Astrocyte (in vitro differentiated cells and primary cell): ENCODE data around the gene SNIP1. TPM values are rescaled to one million over a fixed set of nuclear protein-coding genes. Genes with fewer than 3 reads are reported as not detected.
"Not testable (repeated sequence)": the region's sequence is repeated elsewhere in the genome, so short reads cannot be mapped to it uniquely, and the experiment has no call there.

Source experiments
- DNase-seq: peaks from one replicate; pipeline ENCODE4 v3.0.0-alpha.2; 2010; ENCODE audit warnings: low read depth
- FAIRE-seq: peaks from 2 replicates; lab custom pipeline; 2011; peaks lifted over from hg19 to GRCh38; lab: Jason Lieb, UNC
- H2AFZ ChIP-seq: 2 replicates; pipeline ENCODE4 v1.6.0; 2012; ENCODE audit warnings: low read depth, low read length, inconsistent platforms
- H3K27ac ChIP-seq: 2 replicates; pipeline ENCODE4 v1.5.1; 2011; ENCODE audit warnings: low read depth, low read length, inconsistent platforms
- H3K27me3 ChIP-seq: 2 replicates; pipeline ENCODE4 v1.6.0; 2011; ENCODE audit warnings: low read length, inconsistent platforms; ENCODE audit not compliant: insufficient read depth
- H3K36me3 ChIP-seq: 2 replicates; pipeline ENCODE4 v1.5.1; 2011; ENCODE audit warnings: low read length, inconsistent platforms; ENCODE audit not compliant: insufficient read depth
- H3K4me1 ChIP-seq: 2 replicates; pipeline ENCODE4 v1.5.1; 2011; ENCODE audit warnings: low read length, inconsistent platforms; ENCODE audit not compliant: insufficient read depth
- H3K4me2 ChIP-seq: 2 replicates; pipeline ENCODE4 v1.6.0; 2012; ENCODE audit warnings: low read length, inconsistent platforms
- H3K4me3 ChIP-seq: 2 replicates; pipeline ENCODE4 v1.5.1; 2011; ENCODE audit warnings: low read depth, mild to moderate bottlenecking, low read length, inconsistent platforms; ENCODE audit not compliant: insufficient read depth
- H3K79me2 ChIP-seq: 2 replicates; pipeline ENCODE4 v1.6.0; 2012; ENCODE audit warnings: mild to moderate bottlenecking, low read length, inconsistent platforms; ENCODE audit not compliant: insufficient read depth
- H3K9ac ChIP-seq: 2 replicates; pipeline ENCODE4 v1.6.0; 2012; ENCODE audit warnings: mild to moderate bottlenecking, low read length, inconsistent platforms
- H3K9me3 ChIP-seq: 2 replicates; pipeline ENCODE4 v1.5.1; 2012; ENCODE audit warnings: low read depth, mild to moderate bottlenecking, low read length, inconsistent platforms; ENCODE audit not compliant: insufficient read depth
- H4K20me1 ChIP-seq: 2 replicates; pipeline ENCODE4 v1.6.0; 2012; ENCODE audit warnings: low read length, inconsistent platforms; ENCODE audit not compliant: insufficient read depth
- H3K27ac Mint-ChIP-seq: one replicate; pipeline ENCODE4 v1.8.0; 2021; ENCODE audit warnings: mild to moderate bottlenecking, mixed read lengths; ENCODE audit not compliant: unreplicated experiment
- H3K27me3 Mint-ChIP-seq: one replicate; pipeline ENCODE4 v1.8.0; 2021; ENCODE audit warnings: low read depth, mixed read lengths; ENCODE audit not compliant: unreplicated experiment
- H3K36me3 Mint-ChIP-seq: one replicate; pipeline ENCODE4 v1.8.0; 2021; ENCODE audit warnings: low read depth, mixed read lengths; ENCODE audit not compliant: unreplicated experiment
- H3K4me1 Mint-ChIP-seq: one replicate; pipeline ENCODE4 v1.8.0; 2021; ENCODE audit warnings: low read depth, mixed read lengths; ENCODE audit not compliant: unreplicated experiment
- H3K4me3 Mint-ChIP-seq: one replicate; pipeline ENCODE4 v1.8.0; 2021; ENCODE audit warnings: mild to moderate bottlenecking, moderate library complexity, mixed read lengths; ENCODE audit not compliant: unreplicated experiment
- H3K9me3 Mint-ChIP-seq: one replicate; pipeline ENCODE4 v1.8.0; 2021; ENCODE audit warnings: mild to moderate bottlenecking, mixed read lengths; ENCODE audit not compliant: unreplicated experiment
- EZH2 ChIP-seq: IDR thresholded peaks from 2 replicates; pipeline ENCODE4 v1.6.1; 2012; ENCODE audit warnings: mild to moderate bottlenecking, low read length, inconsistent platforms; ENCODE audit not compliant: insufficient read depth
- total RNA-seq: library from RNA; stranded (reverse); gene quantifications from 2 replicates; pipeline ENCODE4 v1.2.1, GENCODE V29; 2021
- TF ChIP-seq, protein P1 (sequence below): IDR thresholded peaks from 2 replicates; pipeline ENCODE4 v1.5.1; 2011; ENCODE audit warnings: low read depth, mild to moderate bottlenecking, inconsistent platforms, low read length, moderate library complexity; ENCODE audit not compliant: insufficient read depth

SNIP1 gene
- total RNA-seq, 1 donor from 2014 or later = 17.4 TPM

DNA sequence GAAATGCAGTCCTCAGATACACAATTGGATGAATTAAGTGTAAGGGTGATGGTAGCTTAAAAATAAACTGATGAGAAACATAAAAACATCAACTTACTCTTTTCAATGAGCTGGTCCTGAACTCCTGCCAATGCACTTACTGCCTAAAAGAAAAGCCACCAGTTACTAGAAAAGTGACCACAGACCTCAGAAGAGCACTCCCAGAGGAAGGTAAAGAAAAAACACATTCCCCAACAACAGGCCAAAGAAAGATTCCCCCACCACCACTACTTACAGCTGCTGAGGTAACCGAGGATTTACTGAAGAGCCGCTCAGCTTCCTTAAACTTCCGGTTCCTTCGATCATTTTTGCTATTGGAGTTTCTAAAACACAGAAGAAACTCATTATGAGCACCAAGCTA lies 44.9 kb downstream of the SNIP1 start:
- Mint-ChIP-seq H3K9me3 (no peaks in the 10 kb centered on the region), H3K27me3 (no peaks in the 10 kb centered on the region), H3K4me1 (peaks cover 5% of the 10 kb centered on the region), H3K27ac (no peak overlapping the region), H3K36me3 (peaks cover 2% of the 10 kb centered on the region), H3K4me3 (no peak overlapping the region)
- H3K4me2 ChIP-seq = no peak overlapping the region
- peaks cover 33% of the 10 kb centered on the region for H4K20me1 ChIP-seq
- peaks cover 8% of the 10 kb centered on the region for H3K4me1 ChIP-seq
- TF ChIP-seq, protein P1, sequence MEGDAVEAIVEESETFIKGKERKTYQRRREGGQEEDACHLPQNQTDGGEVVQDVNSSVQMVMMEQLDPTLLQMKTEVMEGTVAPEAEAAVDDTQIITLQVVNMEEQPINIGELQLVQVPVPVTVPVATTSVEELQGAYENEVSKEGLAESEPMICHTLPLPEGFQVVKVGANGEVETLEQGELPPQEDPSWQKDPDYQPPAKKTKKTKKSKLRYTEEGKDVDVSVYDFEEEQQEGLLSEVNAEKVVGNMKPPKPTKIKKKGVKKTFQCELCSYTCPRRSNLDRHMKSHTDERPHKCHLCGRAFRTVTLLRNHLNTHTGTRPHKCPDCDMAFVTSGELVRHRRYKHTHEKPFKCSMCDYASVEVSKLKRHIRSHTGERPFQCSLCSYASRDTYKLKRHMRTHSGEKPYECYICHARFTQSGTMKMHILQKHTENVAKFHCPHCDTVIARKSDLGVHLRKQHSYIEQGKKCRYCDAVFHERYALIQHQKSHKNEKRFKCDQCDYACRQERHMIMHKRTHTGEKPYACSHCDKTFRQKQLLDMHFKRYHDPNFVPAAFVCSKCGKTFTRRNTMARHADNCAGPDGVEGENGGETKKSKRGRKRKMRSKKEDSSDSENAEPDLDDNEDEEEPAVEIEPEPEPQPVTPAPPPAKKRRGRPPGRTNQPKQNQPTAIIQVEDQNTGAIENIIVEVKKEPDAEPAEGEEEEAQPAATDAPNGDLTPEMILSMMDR = peak; percentile 33
- TF ChIP-seq EZH2 = no peak
- H3K36me3 ChIP-seq = peaks cover 39% of the 10 kb centered on the region
- no peaks in the 10 kb centered on the region for H3K9me3 ChIP-seq
- H3K9ac ChIP-seq = no peak overlapping the region
- FAIRE-seq = peak; percentile 34
- no peaks in the 10 kb centered on the region for H3K27me3 ChIP-seq
- no peak overlapping the region for H3K4me3 ChIP-seq
- DNase-seq = peak; percentile 36
- H2AFZ ChIP-seq = no peak overlapping the region
- H3K27ac ChIP-seq = no peak overlapping the region
- peaks cover 55% of the 10 kb centered on the region for H3K79me2 ChIP-seq

DNA sequence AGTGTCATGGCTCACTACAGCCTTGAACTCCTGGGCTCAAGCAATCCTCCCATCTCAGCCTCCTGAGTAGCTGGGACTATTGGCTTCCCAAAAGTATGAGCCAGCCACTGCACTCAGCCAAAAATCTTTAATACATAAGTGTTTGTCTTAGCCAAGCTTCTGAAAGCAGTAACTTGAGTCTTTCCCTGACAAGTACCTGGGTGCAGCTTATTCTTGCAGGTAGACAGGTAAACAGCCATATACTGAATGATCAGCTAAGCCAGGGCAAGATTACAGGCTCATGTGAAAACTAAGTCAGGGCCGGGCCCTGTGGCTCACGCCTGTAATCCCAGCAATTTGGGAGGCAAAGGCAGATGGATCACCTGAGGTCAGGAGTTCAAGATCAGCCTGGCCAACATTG lies 47.4 kb downstream of the SNIP1 start:
- no peaks in the 10 kb centered on the region for H3K4me1 ChIP-seq
- Mint-ChIP-seq H3K27ac (no peak overlapping the region), H3K4me3 (no peak overlapping the region), H3K36me3 (peaks cover 4% of the 10 kb centered on the region), H3K4me1 (peaks cover 3% of the 10 kb centered on the region), H3K9me3 (no peaks in the 10 kb centered on the region), H3K27me3 (no peaks in the 10 kb centered on the region)
- H3K4me3 ChIP-seq = no peak overlapping the region
- FAIRE-seq = no peak
- H3K36me3 ChIP-seq = peaks cover 34% of the 10 kb centered on the region
- H3K27me3 ChIP-seq = no peaks in the 10 kb centered on the region
- no peak overlapping the region for H2AFZ ChIP-seq
- TF ChIP-seq EZH2 = no peak
- TF ChIP-seq, protein P1 = no peak
- no peak overlapping the region for H3K4me2 ChIP-seq
- no peaks in the 10 kb centered on the region for H3K9me3 ChIP-seq
- H3K27ac ChIP-seq = no peak overlapping the region
- peaks cover 25% of the 10 kb centered on the region for H4K20me1 ChIP-seq
- H3K79me2 ChIP-seq = peaks cover 33% of the 10 kb centered on the region
- no peak overlapping the region for H3K9ac ChIP-seq
- DNase-seq = no peak

DNA sequence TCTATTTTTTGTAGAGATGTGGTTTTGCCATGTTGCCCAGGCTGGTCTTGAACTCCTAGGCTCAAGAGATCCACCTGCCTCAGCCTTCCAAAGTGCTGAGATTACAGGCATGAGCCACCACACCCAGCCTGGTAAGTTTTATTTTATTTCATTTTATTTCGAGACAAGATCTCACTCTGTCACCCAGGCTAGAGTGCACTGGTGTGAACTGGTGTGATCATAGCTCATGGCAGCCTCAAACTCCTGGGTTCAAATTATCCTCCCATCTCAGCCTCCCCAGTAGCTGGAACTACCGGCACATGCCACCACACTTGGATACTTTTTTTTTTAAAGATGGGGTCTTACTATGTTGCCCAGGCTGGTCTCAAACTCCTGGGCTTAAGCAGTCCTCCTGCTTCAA lies 51.3 kb downstream of the SNIP1 start:
- H3K27ac ChIP-seq, H3K9me3 ChIP-seq, H3K9ac ChIP-seq, DNase-seq, H3K9me3 Mint-ChIP-seq, H3K27me3 ChIP-seq, H3K36me3 Mint-ChIP-seq, H3K4me1 Mint-ChIP-seq, H3K4me3 Mint-ChIP-seq, H3K27ac Mint-ChIP-seq, H3K4me2 ChIP-seq, H3K4me1 ChIP-seq, H3K4me3 ChIP-seq, FAIRE-seq, H2AFZ ChIP-seq, H3K27me3 Mint-ChIP-seq: not testable (repeated sequence)
- Histone ChIP-seq H4K20me1 (peaks cover 28% of the 10 kb centered on the region), H3K36me3 (peaks cover 24% of the 10 kb centered on the region), H3K79me2 (peaks cover 29% of the 10 kb centered on the region)
